A549 (cell line): ENCODE data around the gene PBX1. TPM values are rescaled to one million over a fixed set of nuclear protein-coding genes. Genes with fewer than 3 reads are reported as not detected.

Experiments used
- ATAC-seq, 2 experiments: fragments of 200-7000 bp in 1 of 2; fragments of >200 bp in 1 of 2; cut with Nextera tagmentation in 1 of 2; cut with Tn5 transposase in 1 of 2; 3 replicates each; pipeline versions ENCODE4 v1.8.0 to v1.9.1; 2018 to 2020; ENCODE audit warnings: mild to moderate bottlenecking in 1 of 2, moderate library complexity in 1 of 2
- CTCF ChIA-PET: fragments of 300-600 bp; sonication (Branson Sonifier 250); formaldehyde crosslinking; extraction: SDS; loops from one replicate; lab custom pipeline; 2021; ENCODE audit warnings: antibody characterized with exemption, inconsistent platforms; lab: Yijun Ruan, JAX
- POLR2A ChIA-PET: fragments of 350-600 bp; formaldehyde crosslinking; extraction: SDS; loops from one replicate; lab custom pipeline; 2021; ENCODE audit warnings: antibody characterized with exemption, inconsistent platforms; lab: Yijun Ruan, JAX
- DNase-seq, 2 experiments: peaks; one replicate each; pipeline versions ENCODE4 v3.0.0 to v3.0.0-alpha.2; 2011 to 2016; ENCODE audit warnings: low read depth in 1 of 2, low spot score in 1 of 2
- FAIRE-seq: peaks from 2 replicates; lab custom pipeline; 2011; peaks lifted over from hg19 to GRCh38; lab: Jason Lieb, UNC
- H3K27ac ChIP-seq, 2 experiments: fragments of >200 bp; sonication (Bioruptor Twin); formaldehyde crosslinking; 3 replicates each; pipeline ENCODE4 v1.5.1; 2016 to 2017
- H3K4me1 ChIP-seq: fragments of >200 bp; sonication (Bioruptor Twin); formaldehyde crosslinking; 3 replicates; pipeline ENCODE4 v1.6.1; 2016
- H3K4me2 ChIP-seq: fragments of >200 bp; sonication (Bioruptor Twin); formaldehyde crosslinking; 3 replicates; pipeline ENCODE4 v1.6.1; 2016
- H3K4me3 ChIP-seq: fragments of >200 bp; sonication (Bioruptor Twin); formaldehyde crosslinking; 3 replicates; pipeline ENCODE4 v1.5.1; 2016
- H3K9me3 ChIP-seq: fragments of >200 bp; sonication (Bioruptor Twin); formaldehyde crosslinking; 3 replicates; pipeline ENCODE4 v1.6.1; 2016
- ATOH8 ChIP-seq: fragments of 250-450 bp; sonication (Bioruptor Pico); IDR thresholded peaks from 2 replicates; pipeline ENCODE4 v1.5.0; 2020; ENCODE audit warnings: low read depth, mild to moderate bottlenecking, moderate library complexity
- BCL3 ChIP-seq: fragments of >200 bp; sonication (Bioruptor Twin); formaldehyde crosslinking; IDR thresholded peaks from 3 replicates; pipeline ENCODE4 v1.6.1; 2016
- BHLHE40 ChIP-seq: IDR thresholded peaks from 2 replicates; pipeline ENCODE4 v1.6.1; 2012; ENCODE audit warnings: low read depth, low read length, inconsistent platforms
- CBX2 ChIP-seq: fragments of 200-600 bp; sonication (generic); IDR thresholded peaks from 2 replicates; pipeline ENCODE4 v1.6.1; 2016; ENCODE audit warnings: low read depth, mild to moderate bottlenecking, borderline replicate concordance
- CBX8 ChIP-seq: fragments of 200-600 bp; sonication (generic); IDR thresholded peaks from 2 replicates; pipeline ENCODE4 v1.6.1; 2016
- CHD2 ChIP-seq: fragments of 150-350 bp; IDR thresholded peaks from 2 replicates; pipeline ENCODE4 v1.6.1; 2014; ENCODE audit warnings: low read length; ENCODE audit not compliant: partially characterized antibody
- CHD4 ChIP-seq: fragments of 200-600 bp; sonication (generic); IDR thresholded peaks from 2 replicates; pipeline ENCODE4 v1.6.1; 2016; ENCODE audit warnings: antibody characterized with exemption, mild to moderate bottlenecking, borderline replicate concordance
- CTCF ChIP-seq: fragments of >200 bp; sonication (Bioruptor Twin); formaldehyde crosslinking; IDR thresholded peaks from 3 replicates; pipeline ENCODE4 v1.5.1; 2016
- ELK1 ChIP-seq: fragments of 150-350 bp; IDR thresholded peaks from 2 replicates; pipeline ENCODE4 v1.6.1; 2014; ENCODE audit warnings: low read depth, mild to moderate bottlenecking, low read length
- FOSB ChIP-seq: fragments of 250-450 bp; sonication (Bioruptor Pico); IDR thresholded peaks from 2 replicates; pipeline ENCODE4 v1.5.0; 2020; ENCODE audit warnings: mild to moderate bottlenecking, moderate library complexity
- HDAC2 ChIP-seq: fragments of 200-600 bp; sonication (generic); IDR thresholded peaks from 2 replicates; pipeline ENCODE4 v1.6.1; 2016
- HEYL ChIP-seq: fragments of 250-450 bp; sonication (Bioruptor Pico); IDR thresholded peaks from 2 replicates; pipeline ENCODE4 v1.8.0; 2021; ENCODE audit warnings: mild to moderate bottlenecking, moderate library complexity
- JUN ChIP-seq, 2 experiments: fragments of >200 bp; sonication (Bioruptor Twin); formaldehyde crosslinking; IDR thresholded peaks; 2 replicates in 1 of 2; 3 replicates in 1 of 2; pipeline ENCODE4 v1.6.1; 2016 to 2017
- JUNB ChIP-seq: fragments of >200 bp; sonication (Bioruptor Twin); formaldehyde crosslinking; IDR thresholded peaks from 2 replicates; pipeline ENCODE4 v1.6.1; 2016
- NR3C1 ChIP-seq: fragments of >200 bp; sonication (Bioruptor Twin); formaldehyde crosslinking; IDR thresholded peaks from 3 replicates; pipeline ENCODE4 v1.6.1; 2017
- POLR2AphosphoS2 ChIP-seq: conservative IDR thresholded peaks from 2 replicates; pipeline ENCODE4 v1.6.1; 2012; ENCODE audit warnings: low read length, improper control_type of control experiment, inconsistent platforms
- SMC3 ChIP-seq: fragments of >200 bp; sonication (Bioruptor Twin); formaldehyde crosslinking; IDR thresholded peaks from 3 replicates; pipeline ENCODE4 v1.6.1; 2018; ENCODE audit warnings: inconsistent platforms
- ZC3H11A ChIP-seq: fragments of 450-650 bp; IDR thresholded peaks from 2 replicates; pipeline ENCODE4 v1.6.1; 2014; ENCODE audit warnings: antibody characterized with exemption, mild to moderate bottlenecking
- ZNF302 ChIP-seq: fragments of 250-450 bp; sonication (Bioruptor Pico); IDR thresholded peaks from 2 replicates; pipeline ENCODE4 v1.9.0; 2021; ENCODE audit warnings: inconsistent platforms, mild to moderate bottlenecking, moderate library complexity
- WGBS: methylation state at CpG from one replicate; pipeline ENCODE4 v1.1.6; 2017; ENCODE audit errors: missing lambda C conversion rate; 5-methylcytosine and 5-hydroxymethylcytosine counted together
- polyA plus RNA-seq, 4 experiments: library from polyadenylated mRNA; depleted of rRNA in 3 of 4; stranded (reverse); fragments of >200 nt; fragmentation: RNase III in 1 of 4; extraction: RNeasy Plus Mini Kit Qiagen cat#74134 plus additional on column Dnase treatment in 1 of 4; gene quantifications; 2 replicates in 3 of 4; 3 replicates in 1 of 4; pipeline ENCODE4 v1.2.3, GENCODE V29; 2011 to 2017
- TF ChIP-seq, protein P1 (sequence below): fragments of >200 bp; sonication (Bioruptor Twin); formaldehyde crosslinking; IDR thresholded peaks from 2 replicates; pipeline ENCODE4 v1.6.1; 2016

The PBX1 gene
- polyA plus RNA-seq, 2 of the 4 experiments (the other 2 are of a cell fraction), result 47.8 to 61.5 TPM

GRCh38 chr1:164658864-164659263, 99.9 kb downstream of the PBX1 start:
- WGBS, result 41% methylated on average over 3 of the region's 3 CpGs
- Histone ChIP-seq H3K4me3 (no peak overlapping the region), H3K9me3 (no peaks in the 10 kb centered on the region), H3K27ac (peak overlapping the region in 1 of 2 experiments; percentile 63; a peak in 3 of 6 replicates), H3K4me2 (peak overlapping the region; percentile 8; the same call in 1 of the 3 replicates), H3K4me1 (peaks cover 51% of the 10 kb centered on the region)
- no peak for DNase-seq
- no peak for TF ChIP-seq ELK1
- ChIA-PET POLR2A (no interaction called here), CTCF (interaction anchor here (1.0 kb wide), 1 partner anchor 15 kb away, joined by 4 read pairs; no protein-coding TSS in a partner anchor)
- FAIRE-seq, result no peak
- ATAC-seq, result no peak

GRCh38 chr1:164659621-164660411, 100.8 kb downstream of the PBX1 start:
- DNase-seq, result no peak
- ChIA-PET CTCF (interaction anchor here (0.6 to 1.0 kb wide), 2 partner anchors 14 to 88 kb away, joined by 3 to 4 read pairs; no protein-coding TSS in a partner anchor), POLR2A (no interaction called here)
- H3K4me2 ChIP-seq, result no peak overlapping the region; the same call in 2 of the 3 replicates
- peak in 1 of 2 experiments; percentile 44; a peak in 3 of 6 replicates for ATAC-seq
- WGBS, result 51% methylated on average over 4 of the region's 4 CpGs
- no peaks in the 10 kb centered on the region for H3K9me3 ChIP-seq
- no peak for TF ChIP-seq BCL3
- TF ChIP-seq, protein P1, sequence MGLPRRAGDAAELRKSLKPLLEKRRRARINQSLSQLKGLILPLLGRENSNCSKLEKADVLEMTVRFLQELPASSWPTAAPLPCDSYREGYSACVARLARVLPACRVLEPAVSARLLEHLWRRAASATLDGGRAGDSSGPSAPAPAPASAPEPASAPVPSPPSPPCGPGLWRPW, result no peak
- TF ChIP-seq CHD4, result no peak
- TF ChIP-seq POLR2AphosphoS2, result no peak
- no peak for TF ChIP-seq CTCF
- TF ChIP-seq ELK1, result no peak
- TF ChIP-seq SMC3, result no peak
- TF ChIP-seq ZC3H11A, result no peak
- TF ChIP-seq BHLHE40, result no peak
- no peak for TF ChIP-seq ATOH8 (CRISPR knock-in tag)
- no peak for TF ChIP-seq CBX2
- no peak for TF ChIP-seq JUNB
- TF ChIP-seq HDAC2, result no peak
- no peak for TF ChIP-seq JUN (IDR thresholded peaks at IDR 0.05)
- TF ChIP-seq HEYL, result no peak
- no peak for TF ChIP-seq CBX8
- TF ChIP-seq NR3C1, result no peak
- TF ChIP-seq FOSB (CRISPR knock-in tag), result no peak
- no peak for TF ChIP-seq ZNF302 (CRISPR knock-in tag)
- no peak for TF ChIP-seq CHD2
- no peak for FAIRE-seq
- peak overlapping the region in 1 of 2 experiments; percentile 63; a peak in 3 of 6 replicates for H3K27ac ChIP-seq
- H3K4me3 ChIP-seq, result no peak overlapping the region
- peaks cover 48% of the 10 kb centered on the region for H3K4me1 ChIP-seq
